Measurements from ENCODE around the gene NAPEPLD. TPM values are rescaled to one million over a fixed set of nuclear protein-coding genes. Genes with fewer than 3 reads are reported as not detected.
"Not testable (repeated sequence)": the region's sequence is repeated elsewhere in the genome, so short reads cannot be mapped to it uniquely, and the experiment has no call there.

NAPEPLD gene
- 10 to 100 TPM in 2 of 3 donors, 1 to 10 TPM in 1; 7.2 to 16.5 (median 12.1) TPM for total RNA-seq

DNA sequence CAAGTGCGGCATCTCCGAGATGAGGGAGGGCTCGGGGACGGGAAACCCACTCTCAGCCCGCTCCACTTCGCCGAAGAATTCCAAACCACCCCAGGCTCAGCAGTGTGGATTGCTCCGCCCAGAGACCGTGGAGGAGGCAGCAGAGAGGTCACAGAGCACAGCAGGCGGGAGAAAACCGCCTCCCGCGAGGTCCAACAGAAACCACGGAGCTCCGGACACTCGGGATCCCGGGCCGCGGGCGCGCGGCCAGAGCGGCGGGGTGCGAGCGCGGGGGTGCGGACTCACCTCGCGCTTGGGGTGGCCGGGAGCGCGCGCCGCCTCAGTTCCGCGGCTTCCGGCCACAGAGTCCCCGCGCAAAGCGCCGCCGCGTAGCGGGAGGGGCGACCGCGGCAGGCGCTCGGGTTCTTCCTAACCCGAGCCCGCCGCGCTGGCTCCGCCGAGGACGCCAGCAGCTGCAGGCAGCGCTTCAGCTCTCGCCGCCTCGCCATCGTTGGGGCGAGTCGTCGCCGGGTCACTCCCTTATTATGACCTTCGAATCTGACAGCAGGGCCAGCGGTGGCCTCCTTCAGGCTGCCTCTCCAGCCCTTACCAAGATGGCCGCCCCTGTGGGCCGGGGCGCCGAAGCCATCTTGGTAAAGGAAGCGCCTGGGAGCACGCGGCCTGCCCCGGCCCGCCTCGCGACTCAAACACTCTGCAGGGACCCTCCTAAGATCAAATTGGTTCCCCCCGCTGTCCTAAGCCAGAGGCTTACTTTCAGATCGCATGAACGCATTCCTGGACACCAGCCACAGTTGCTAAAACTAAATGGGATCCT is at the start of gene NAPEPLD:
TSS of gene NAPEPLD (minus strand) at position 106 of the 814 bp plus-strand sequence. CDS start 20,323 bp downstream, outside the sequence.
- Histone ChIP-seq H3K27me3 (no peaks in the 10 kb centered on the region), H3K27ac (peak within 1 kb of the TSS; percentile 94), H3K4me3 (peak within 1 kb of the TSS; percentile 77 to 80 (median 78)), H3K4me1 (peaks cover 0 to 14% of the 10 kb centered on the region in 2 donors), H3K36me3 (no peaks in the 10 kb centered on the region), H3K9me3 (no peaks in the 10 kb centered on the region)
- peak; percentile 71 to 79 for DNase-seq (ENCODE audit: low spot score in 2 of 2)
- peak; percentile 14 to 60 (median 23) for TF ChIP-seq POLR2AphosphoS5 (IDR thresholded peaks at IDR 0.05)
- TF ChIP-seq, protein P1, sequence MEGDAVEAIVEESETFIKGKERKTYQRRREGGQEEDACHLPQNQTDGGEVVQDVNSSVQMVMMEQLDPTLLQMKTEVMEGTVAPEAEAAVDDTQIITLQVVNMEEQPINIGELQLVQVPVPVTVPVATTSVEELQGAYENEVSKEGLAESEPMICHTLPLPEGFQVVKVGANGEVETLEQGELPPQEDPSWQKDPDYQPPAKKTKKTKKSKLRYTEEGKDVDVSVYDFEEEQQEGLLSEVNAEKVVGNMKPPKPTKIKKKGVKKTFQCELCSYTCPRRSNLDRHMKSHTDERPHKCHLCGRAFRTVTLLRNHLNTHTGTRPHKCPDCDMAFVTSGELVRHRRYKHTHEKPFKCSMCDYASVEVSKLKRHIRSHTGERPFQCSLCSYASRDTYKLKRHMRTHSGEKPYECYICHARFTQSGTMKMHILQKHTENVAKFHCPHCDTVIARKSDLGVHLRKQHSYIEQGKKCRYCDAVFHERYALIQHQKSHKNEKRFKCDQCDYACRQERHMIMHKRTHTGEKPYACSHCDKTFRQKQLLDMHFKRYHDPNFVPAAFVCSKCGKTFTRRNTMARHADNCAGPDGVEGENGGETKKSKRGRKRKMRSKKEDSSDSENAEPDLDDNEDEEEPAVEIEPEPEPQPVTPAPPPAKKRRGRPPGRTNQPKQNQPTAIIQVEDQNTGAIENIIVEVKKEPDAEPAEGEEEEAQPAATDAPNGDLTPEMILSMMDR (IDR thresholded peaks at IDR 0.05), result no peak
- TF ChIP-seq POLR2A (IDR thresholded peaks at IDR 0.05), result no peak
- intact Hi-C loops (cut with DNase I; ENCODE audit: low total_unique reads), result no loop called here

DNA sequence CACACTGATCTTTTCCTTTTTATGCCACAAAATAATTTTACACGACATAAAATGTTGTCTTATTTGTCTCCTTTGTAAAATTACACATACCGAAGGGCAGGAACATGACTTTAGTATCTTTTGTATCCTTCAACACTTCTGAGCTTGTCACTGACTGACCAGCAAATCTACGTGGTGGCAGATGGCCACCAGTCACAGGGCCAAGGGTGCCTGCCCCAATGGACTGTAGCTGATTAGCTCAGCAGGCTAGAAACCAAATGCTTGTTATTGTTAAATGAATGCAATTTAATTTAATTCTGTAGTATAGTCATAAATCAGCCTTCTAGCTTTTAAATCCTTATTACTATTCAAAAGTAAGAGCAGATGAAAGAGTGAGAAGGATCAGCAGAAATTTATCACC is 49.2 kb upstream of the NAPEPLD start:
- intact Hi-C loops (cut with DNase I; ENCODE audit: low total_unique reads); H3K27me3 ChIP-seq; H3K9me3 ChIP-seq; H3K4me3 ChIP-seq; H3K27ac ChIP-seq; H3K36me3 ChIP-seq; DNase-seq (ENCODE audit: low spot score in 2 of 2); H3K4me1 ChIP-seq: not testable (repeated sequence)

DNA sequence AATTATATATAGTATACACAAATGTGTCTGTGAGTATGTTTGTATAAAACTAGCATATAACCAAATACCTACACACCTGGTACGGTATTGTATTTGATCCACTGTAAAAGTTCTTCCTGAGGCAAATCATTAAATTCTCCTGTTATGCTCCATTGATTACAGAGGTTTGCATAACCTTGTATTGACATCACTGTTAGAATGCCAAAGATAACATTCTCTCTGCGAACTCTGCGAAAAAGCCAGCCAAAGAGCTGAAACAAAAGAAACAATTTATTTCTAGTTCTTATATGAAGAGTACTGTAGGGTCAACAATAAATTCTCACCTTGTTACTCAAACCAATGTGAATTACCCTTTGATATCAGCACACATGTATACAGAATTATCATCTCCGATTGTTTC is 46.5 kb upstream of the NAPEPLD start:
- H3K9me3 ChIP-seq; H3K27me3 ChIP-seq; H3K36me3 ChIP-seq; H3K4me1 ChIP-seq; DNase-seq (ENCODE audit: low spot score in 2 of 2); H3K27ac ChIP-seq; H3K4me3 ChIP-seq; intact Hi-C loops (cut with DNase I; ENCODE audit: low total_unique reads): not testable (repeated sequence)

DNA sequence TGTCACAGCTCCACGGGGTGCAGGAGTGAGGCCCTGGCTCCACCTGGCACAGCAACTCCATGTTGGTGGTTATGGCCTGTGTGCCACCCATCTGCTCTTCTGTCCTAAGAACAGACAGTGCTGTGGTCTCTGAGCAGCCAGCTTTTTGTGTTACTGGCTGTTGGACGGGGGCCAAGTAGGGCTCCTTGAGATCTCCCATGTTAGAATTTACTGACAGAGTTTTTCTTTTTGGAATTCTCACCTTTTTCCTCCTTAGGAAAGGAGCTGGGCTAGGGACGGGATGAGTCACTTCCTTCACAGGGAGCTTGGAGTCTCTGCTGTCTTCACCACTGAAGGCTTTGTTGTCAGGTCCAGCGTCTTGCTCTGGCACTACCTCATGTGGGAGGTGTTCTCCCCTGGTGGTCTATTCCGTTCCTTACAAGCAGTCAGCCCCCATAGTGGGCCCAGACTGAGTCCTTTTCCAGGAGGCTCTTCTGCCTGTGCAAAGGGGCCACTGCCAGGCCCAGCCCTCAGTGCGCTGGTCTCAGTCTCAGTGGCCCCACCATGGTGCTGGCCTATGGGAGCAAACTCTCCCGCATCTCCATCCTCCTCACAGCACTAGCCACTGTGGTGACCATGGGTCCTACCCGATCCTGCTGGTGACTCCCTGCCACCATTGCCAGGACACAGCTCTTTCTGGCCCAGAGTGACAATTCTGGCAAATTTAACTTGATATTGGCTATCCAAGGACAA is 23.7 kb upstream of the NAPEPLD start:
- H3K36me3 ChIP-seq; intact Hi-C loops (cut with DNase I; ENCODE audit: low total_unique reads); H3K27ac ChIP-seq; H3K9me3 ChIP-seq; H3K4me1 ChIP-seq; H3K4me3 ChIP-seq; H3K27me3 ChIP-seq; DNase-seq (ENCODE audit: low spot score in 2 of 2): not testable (repeated sequence)

DNA sequence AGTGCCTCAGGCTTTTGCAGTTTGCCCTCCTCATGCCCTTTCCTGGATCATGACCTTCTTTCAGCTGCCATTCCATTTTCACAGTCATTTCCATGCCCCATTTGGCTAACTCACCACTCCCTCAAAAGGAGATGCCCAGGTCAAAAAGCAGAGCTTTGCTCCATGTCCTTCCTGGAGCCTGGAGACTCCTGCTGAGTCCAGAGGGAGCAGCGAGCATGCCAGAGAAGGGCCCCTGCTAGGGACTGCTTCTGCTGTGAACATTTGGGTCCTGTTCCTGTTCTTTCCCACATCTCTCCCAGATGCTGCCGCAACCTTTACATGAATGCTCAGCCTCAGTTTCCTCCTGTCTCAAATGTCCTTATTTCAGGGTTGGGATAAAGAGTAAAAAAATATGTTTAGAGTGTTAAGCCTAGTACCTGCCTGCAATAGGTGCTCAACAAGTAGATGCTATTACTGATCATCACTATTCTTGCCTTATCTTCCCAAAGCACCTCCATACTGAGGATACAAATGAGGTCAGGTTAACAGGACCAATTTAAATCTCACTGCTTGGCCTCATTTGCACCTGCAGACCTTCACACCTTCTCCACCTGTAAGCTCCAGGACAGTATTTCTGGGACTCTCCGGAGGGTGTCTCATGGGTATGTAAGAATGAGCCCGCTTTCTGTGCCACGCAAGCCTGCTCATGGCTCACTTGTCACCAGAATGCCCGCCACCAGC is 23.0 kb upstream of the NAPEPLD start:
- intact Hi-C loops (cut with DNase I; ENCODE audit: low total_unique reads); H3K4me1 ChIP-seq; H3K27me3 ChIP-seq; H3K36me3 ChIP-seq; H3K4me3 ChIP-seq; H3K9me3 ChIP-seq; H3K27ac ChIP-seq; DNase-seq (ENCODE audit: low spot score in 2 of 2): not testable (repeated sequence)

DNA sequence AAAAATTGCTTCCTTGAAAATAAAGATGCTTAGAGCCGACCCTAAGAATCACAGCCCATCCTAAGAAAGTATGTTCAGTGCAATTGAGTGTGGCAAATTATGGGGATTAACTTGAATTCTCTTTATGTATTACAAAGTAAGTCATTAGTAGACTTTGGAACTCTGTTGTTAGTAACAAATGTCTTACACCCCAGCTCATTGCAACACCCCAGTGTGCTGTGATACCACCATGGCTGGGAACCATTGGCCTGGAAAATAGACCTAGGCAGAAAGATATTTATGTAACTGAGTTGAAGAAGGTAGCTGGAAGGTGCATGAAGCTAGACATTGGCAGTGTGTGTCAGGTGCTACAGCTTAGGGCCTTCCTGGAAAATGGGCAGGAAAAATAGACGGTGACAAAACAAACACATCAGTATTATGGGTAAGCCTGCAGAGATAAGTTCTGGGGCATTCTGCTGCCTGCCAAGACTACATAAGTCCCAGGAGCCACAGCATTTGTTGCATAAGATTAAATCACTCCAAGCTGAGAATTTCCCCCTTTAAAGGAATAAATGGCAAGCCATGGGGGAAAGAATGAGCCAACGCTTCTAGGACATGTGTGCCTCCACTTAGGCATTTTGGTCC is 18.1 kb upstream of the NAPEPLD start:
- H3K27ac ChIP-seq; DNase-seq (ENCODE audit: low spot score in 2 of 2); intact Hi-C loops (cut with DNase I; ENCODE audit: low total_unique reads); H3K36me3 ChIP-seq; H3K4me1 ChIP-seq; H3K9me3 ChIP-seq; H3K4me3 ChIP-seq; H3K27me3 ChIP-seq: not testable (repeated sequence)

DNA sequence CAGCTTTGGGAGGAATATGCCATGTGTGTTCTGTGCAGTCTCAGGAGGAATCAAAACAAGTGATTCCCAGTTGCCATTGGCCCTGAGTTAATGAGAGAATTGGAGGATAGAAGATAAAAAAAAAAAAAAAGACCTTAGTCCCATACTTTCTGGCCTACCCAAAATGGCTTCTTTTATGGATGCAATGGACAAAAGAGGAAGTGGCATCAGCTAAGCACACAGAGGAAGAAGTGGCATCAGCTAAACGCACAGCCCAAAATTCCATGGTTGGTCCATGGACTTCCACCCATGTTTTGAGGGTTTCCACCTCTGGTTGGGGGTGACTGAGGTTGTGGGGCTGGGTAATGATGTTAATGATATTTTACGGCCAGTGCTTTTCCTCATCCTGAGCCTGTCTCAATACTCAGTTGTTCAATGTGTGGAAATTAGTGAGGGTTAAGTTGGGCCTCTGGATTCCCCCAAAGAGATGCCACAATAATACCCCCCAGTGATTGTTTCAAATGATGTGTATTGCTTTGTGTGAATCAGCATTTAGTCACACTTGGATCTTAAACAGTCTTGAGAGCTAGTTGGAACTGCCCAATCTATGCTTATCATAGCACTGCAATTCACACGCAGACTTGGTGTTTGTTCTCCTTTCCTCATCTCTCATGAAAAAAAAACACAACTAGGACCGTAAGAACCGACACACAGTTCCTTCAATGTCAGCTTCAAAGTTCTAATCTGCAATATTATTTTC is 14.4 kb upstream of the NAPEPLD start:
- H3K4me3 ChIP-seq; H3K4me1 ChIP-seq; H3K27ac ChIP-seq; H3K36me3 ChIP-seq; H3K27me3 ChIP-seq; DNase-seq (ENCODE audit: low spot score in 2 of 2); H3K9me3 ChIP-seq; intact Hi-C loops (cut with DNase I; ENCODE audit: low total_unique reads): not testable (repeated sequence)

DNA sequence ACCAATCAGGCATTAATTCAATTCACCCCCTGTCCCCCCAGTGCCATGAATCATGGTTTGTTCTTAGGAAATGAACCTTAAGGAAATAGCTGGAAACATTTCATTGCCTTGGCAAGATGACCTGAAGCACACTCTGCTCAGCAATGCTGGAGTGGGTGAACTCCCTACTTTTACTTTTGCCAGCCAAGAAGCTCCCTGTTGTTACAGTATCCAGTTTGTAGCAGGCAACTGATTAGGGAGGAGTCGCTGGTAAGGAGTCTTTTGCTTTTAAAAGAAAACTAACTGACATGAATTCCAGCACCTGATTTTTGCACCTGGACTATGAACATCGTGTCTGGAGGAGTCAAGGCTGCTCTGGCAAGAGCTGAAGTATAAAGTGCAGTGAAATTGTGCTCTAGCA is 13.7 kb upstream of the NAPEPLD start:
- H3K9me3 ChIP-seq; H3K4me3 ChIP-seq; intact Hi-C loops (cut with DNase I; ENCODE audit: low total_unique reads); H3K36me3 ChIP-seq; DNase-seq (ENCODE audit: low spot score in 2 of 2); H3K27ac ChIP-seq; H3K27me3 ChIP-seq; H3K4me1 ChIP-seq: not testable (repeated sequence)

DNA sequence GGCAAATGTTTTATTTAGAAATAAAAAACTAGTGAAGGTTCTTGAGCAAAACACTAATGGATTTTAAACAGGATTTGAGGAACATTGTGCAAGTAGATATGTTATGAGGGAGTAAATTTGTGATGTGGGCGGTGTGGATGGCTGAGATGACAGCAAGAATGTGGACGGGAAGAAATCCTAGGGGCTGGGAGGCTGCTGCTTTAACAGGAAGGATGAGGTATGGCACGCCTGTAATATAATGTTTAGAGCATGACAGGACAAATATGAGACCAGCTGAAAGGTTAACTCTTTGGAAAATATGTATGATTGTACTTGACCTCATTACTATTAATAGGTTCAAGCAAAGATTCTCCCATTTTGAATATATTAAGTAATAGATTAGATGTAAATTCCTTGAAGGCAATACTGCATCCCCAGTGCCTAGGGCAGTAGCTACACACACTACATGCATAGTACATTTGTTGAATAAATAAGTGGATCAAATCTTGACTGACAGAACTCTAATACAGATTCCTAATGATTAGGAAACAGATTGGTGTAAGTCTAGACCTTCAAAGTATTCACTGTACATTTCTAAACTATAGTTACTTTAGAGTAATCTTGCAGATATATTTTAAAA is 13.2 kb upstream of the NAPEPLD start:
- H3K36me3 ChIP-seq; DNase-seq (ENCODE audit: low spot score in 2 of 2); H3K27me3 ChIP-seq; H3K4me1 ChIP-seq; H3K27ac ChIP-seq; intact Hi-C loops (cut with DNase I; ENCODE audit: low total_unique reads); H3K4me3 ChIP-seq; H3K9me3 ChIP-seq: not testable (repeated sequence)

DNA sequence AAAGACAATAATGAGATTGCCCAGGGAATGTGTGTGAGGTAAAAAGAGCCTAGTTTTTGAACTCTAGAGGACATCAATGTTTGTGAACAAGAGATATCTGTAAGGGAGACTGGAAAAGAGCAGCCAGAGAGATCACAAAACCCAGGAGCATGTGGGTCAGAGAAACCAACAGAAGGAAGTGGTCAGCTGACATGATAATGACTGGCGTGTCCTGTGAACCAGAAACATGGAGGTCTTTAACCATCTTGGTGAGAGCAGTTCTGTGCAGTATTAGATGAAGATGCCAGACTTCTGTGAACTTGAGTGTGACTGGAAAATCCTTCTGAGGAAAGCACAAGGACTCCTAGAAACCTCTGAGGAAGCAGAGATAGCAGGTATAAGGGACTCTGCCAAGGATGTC is 10.2 kb upstream of the NAPEPLD start:
- DNase-seq (ENCODE audit: low spot score in 2 of 2); H3K36me3 ChIP-seq; H3K9me3 ChIP-seq; H3K4me3 ChIP-seq; H3K27me3 ChIP-seq; H3K27ac ChIP-seq; H3K4me1 ChIP-seq; intact Hi-C loops (cut with DNase I; ENCODE audit: low total_unique reads): not testable (repeated sequence)

Measured in breast epithelium (tissue), 4 donors.